GM12878 (cell line): ENCODE measurements around the gene MZB1. TPM values are rescaled to one million over a fixed set of nuclear protein-coding genes. Genes with fewer than 3 reads are reported as not detected.
A peak's percentile ranks its signal among the peaks of the same experiment; 100 is the strongest.

Experiments used
- ATAC-seq: fragments of 200-7000 bp; cut with Tn5 transposase; 3 replicates; pipeline ENCODE4 v1.9.1; 2020; ENCODE audit warnings: mild to moderate bottlenecking, moderate library complexity
- BruUV-seq: library from RNA; stranded (reverse); fragments of 400-500 nt; replicated peaks from 2 replicates; lab custom pipeline; 2021; lab: Mats Ljungman, UMichigan
- CTCF ChIA-PET: fragments of 300-600 bp; sonication (Branson Sonifier 250); formaldehyde crosslinking; extraction: SDS; loops from one replicate; lab custom pipeline; 2021; ENCODE audit warnings: inconsistent platforms; lab: Yijun Ruan, JAX
- POLR2A ChIA-PET: fragments of 350-600 bp; formaldehyde crosslinking; extraction: SDS; loops from one replicate; lab custom pipeline; 2021; ENCODE audit warnings: inconsistent platforms; lab: Charles Lee
- RAD21 ChIA-PET: fragments of 300-600 bp; sonication (Branson Sonifier 250); formaldehyde crosslinking; loops from one replicate; lab custom pipeline; 2023; ENCODE audit warnings: antibody characterized with exemption; ENCODE audit not compliant: unreplicated experiment; lab: Charles Lee
- SMC1A ChIA-PET: fragments of 300-600 bp; sonication (Branson Sonifier 250); formaldehyde crosslinking; loops from one replicate; lab custom pipeline; 2023; ENCODE audit not compliant: unreplicated experiment, uncharacterized antibody; lab: Charles Lee
- DNase-seq: peaks from one replicate; pipeline ENCODE4 v3.0.0-alpha.2; 2011; ENCODE audit warnings: low read depth, low spot score
- FAIRE-seq: peaks from 3 replicates; lab custom pipeline; 2011; peaks lifted over from hg19 to GRCh38; lab: Jason Lieb, UNC
- H2AFZ ChIP-seq: 2 replicates; pipeline ENCODE4 v1.6.0; 2011; ENCODE audit warnings: low read depth, low read length, control low read depth; ENCODE audit not compliant: control insufficient read depth
- H3K27ac ChIP-seq: 2 replicates; pipeline ENCODE4 v1.5.1; 2011; ENCODE audit warnings: control low read depth; ENCODE audit not compliant: control insufficient read depth, insufficient read depth
- H3K27me3 ChIP-seq, 2 experiments: replicated peaks in 1 of 2; 2 replicates each; pipeline versions ENCODE4 v1.6.0 to v1.6.1; 2011; ENCODE audit warnings: low read length in 1 of 2; ENCODE audit not compliant: control insufficient read depth in 2 of 2, insufficient read depth in 2 of 2
- H3K36me3 ChIP-seq, 2 experiments: 2 replicates each; pipeline ENCODE4 v1.5.1; 2011; ENCODE audit warnings: low read length in 1 of 2; ENCODE audit not compliant: control insufficient read depth in 2 of 2, insufficient read depth in 2 of 2
- H3K4me1 ChIP-seq: 2 replicates; pipeline ENCODE4 v1.6.1; 2011; ENCODE audit warnings: mild to moderate bottlenecking, low read length, moderate library complexity, mixed read lengths; ENCODE audit not compliant: control insufficient read depth, insufficient read depth
- H3K4me2 ChIP-seq: 2 replicates; pipeline ENCODE4 v1.6.0; 2011; ENCODE audit warnings: control low read depth; ENCODE audit not compliant: control insufficient read depth, insufficient read depth
- H3K4me3 ChIP-seq: fragments of 200-600 bp; sonication (generic); 2 replicates; pipeline ENCODE4 v1.5.1; 2016
- H3K79me2 ChIP-seq: 2 replicates; pipeline ENCODE4 v1.6.0; 2011; ENCODE audit warnings: low read length; ENCODE audit not compliant: control insufficient read depth, insufficient read depth
- H3K9ac ChIP-seq: 2 replicates; pipeline ENCODE4 v1.8.0; 2011; ENCODE audit warnings: low read length, control low read depth, mixed read lengths; ENCODE audit not compliant: control insufficient read depth, insufficient read depth
- H3K9me3 ChIP-seq: replicated peaks from 3 replicates; pipeline ENCODE4 v1.5.1; 2011; ENCODE audit warnings: mild to moderate bottlenecking, low read length; ENCODE audit not compliant: control insufficient read depth, insufficient read depth
- H4K20me1 ChIP-seq: 2 replicates; pipeline ENCODE4 v1.6.0; 2011; ENCODE audit not compliant: control insufficient read depth, insufficient read depth
- BRCA1 ChIP-seq: IDR thresholded peaks from 2 replicates; pipeline ENCODE4 v1.6.1; 2011; ENCODE audit warnings: low read depth, low read length, improper control_type of control experiment
- CBFB ChIP-seq: IDR thresholded peaks from 2 replicates; pipeline ENCODE4 v1.6.1; 2016; ENCODE audit warnings: antibody characterized with exemption, low read depth
- FOS ChIP-seq: IDR thresholded peaks from 3 replicates; pipeline ENCODE4 v1.6.1; 2011; ENCODE audit warnings: borderline replicate concordance; ENCODE audit not compliant: insufficient read length; ENCODE audit errors: extremely low read depth
- KDM1A ChIP-seq: fragments of 200-600 bp; sonication (generic); IDR thresholded peaks from 2 replicates; pipeline ENCODE4 v1.6.1; 2016; ENCODE audit warnings: borderline replicate concordance
- LARP7 ChIP-seq: fragments of 450-650 bp; IDR thresholded peaks from 2 replicates; pipeline ENCODE4 v1.6.1; 2017; ENCODE audit warnings: mild to moderate bottlenecking
- MYC ChIP-seq: IDR thresholded peaks from 2 replicates; pipeline ENCODE4 v1.6.1; 2011; ENCODE audit warnings: mild to moderate bottlenecking, low read length, moderate library complexity, inconsistent platforms; ENCODE audit not compliant: insufficient read depth, insufficient replicate concordance, insufficient read length, severe bottlenecking
- NFYB ChIP-seq: IDR thresholded peaks from 2 replicates; pipeline ENCODE4 v1.6.1; 2011; ENCODE audit warnings: low read depth, mild to moderate bottlenecking, low read length, improper control_type of control experiment, moderate library complexity; ENCODE audit not compliant: insufficient read depth
- RAD51 ChIP-seq: fragments of 450-650 bp; IDR thresholded peaks from 2 replicates; pipeline ENCODE4 v1.6.1; 2016; ENCODE audit warnings: moderate library complexity, mild to moderate bottlenecking, inconsistent platforms
- SMARCA5 ChIP-seq: fragments of 450-650 bp; IDR thresholded peaks from 2 replicates; pipeline ENCODE4 v1.6.1; 2017; ENCODE audit warnings: mild to moderate bottlenecking
- SREBF1 ChIP-seq: IDR thresholded peaks from 2 replicates; pipeline ENCODE4 v1.6.1; 2012; ENCODE audit warnings: mild to moderate bottlenecking, low read length
- STAT1 ChIP-seq: fragments of 450-650 bp; conservative IDR thresholded peaks from 2 replicates; pipeline ENCODE4 v1.6.1; 2014; ENCODE audit warnings: antibody characterized with exemption, mild to moderate bottlenecking
- SUPT20H ChIP-seq: IDR thresholded peaks from 2 replicates; pipeline ENCODE4 v1.6.1; 2011; ENCODE audit warnings: low read depth, mild to moderate bottlenecking, low read length, moderate library complexity, borderline replicate concordance; ENCODE audit not compliant: control insufficient read depth
- SUZ12 ChIP-seq: fragments of 200-600 bp; sonication (generic); IDR thresholded peaks from one replicate; pipeline ENCODE4 v1.6.1; 2018; ENCODE audit warnings: antibody characterized with exemption, mild to moderate bottlenecking; ENCODE audit not compliant: unreplicated experiment
- TCF7 ChIP-seq: IDR thresholded peaks from 2 replicates; pipeline ENCODE4 v1.6.1; 2014; ENCODE audit warnings: antibody characterized with exemption, borderline replicate concordance
- WGBS: methylation state at CpG from one replicate; pipeline ENCODE4 v1.1.6; 2016; ENCODE audit warnings: low lambda C conversion rate; ENCODE audit not compliant: insufficient replicate concordance, insufficient coverage; ENCODE audit errors: missing lambda C conversion rate; 5-methylcytosine and 5-hydroxymethylcytosine counted together
- in situ Hi-C: fragments of 300-500 bp; cut with MboI; formaldehyde crosslinking; loops from 9 replicates; pipeline ENCODE4 v1.14.3; 2018; ENCODE audit warnings: mixed read lengths
- intact Hi-C: fragments of 100-400 bp; cut with micrococcal nuclease; formaldehyde crosslinking; loops from one replicate; pipeline ENCODE4 v1.14.2; 2022; ENCODE audit not compliant: unreplicated experiment
- polyA plus RNA-seq, 11 experiments: library from polyadenylated mRNA; depleted of rRNA in 4 of 11; unstranded in 6 of 11; stranded (reverse) in 5 of 11; fragments of >200 nt; fragmentation: Nextera tagmentation in 4 of 11; fragmentation: Illumina TruSeq in 1 of 11; extraction: Ambion mirVana in 4 of 11; extraction: Trizol in 1 of 11; gene quantifications; 1 replicate in 1 of 11; 2 replicates in 10 of 11; pipeline versions ENCODE4 v1.2.1 to v1.2.3, GENCODE V29; 2011 to 2016; ENCODE audit warnings: inconsistent platforms in 2 of 11, missing spikeins in 2 of 11, low read depth in 1 of 11
- total RNA-seq, 4 experiments: library from RNA; depleted of rRNA in 3 of 4; stranded (reverse); fragments of >200 nt in 3 of 4; fragmentation: Illumina TruSeq in 1 of 4; extraction: Trizol in 1 of 4; gene quantifications; 2 replicates each; pipeline versions ENCODE4 v1.2.1 to v1.2.3, GENCODE V29; 2013 to 2021
- TF ChIP-seq, protein P1 (sequence below): fragments of 450-650 bp; IDR thresholded peaks from 2 replicates; pipeline ENCODE4 v1.6.1; 2014; ENCODE audit warnings: mild to moderate bottlenecking
- TF ChIP-seq, protein P2 (sequence below): fragments of 450-650 bp; formaldehyde crosslinking; IDR thresholded peaks from 2 replicates; pipeline ENCODE4 v1.4.0; 2022; ENCODE audit warnings: mild to moderate bottlenecking, moderate library complexity
- TF ChIP-seq, protein P3 (sequence below): IDR thresholded peaks from 2 replicates; pipeline ENCODE4 v1.6.1; 2011; ENCODE audit warnings: low read depth, mild to moderate bottlenecking, low read length, moderate library complexity, borderline replicate concordance; ENCODE audit errors: extremely low read depth
- TF ChIP-seq, protein P4 (sequence below): fragments of 450-650 bp; IDR thresholded peaks from 2 replicates; pipeline ENCODE4 v1.6.1; 2017; ENCODE audit warnings: mild to moderate bottlenecking

The MZB1 gene
- total and polyA plus RNA-seq, 10 of the 15 experiments (the other 5 are each of a cell fraction or from before 2014, with no cell fraction given): 19.3 to 406 (median 188) TPM

DNA sequence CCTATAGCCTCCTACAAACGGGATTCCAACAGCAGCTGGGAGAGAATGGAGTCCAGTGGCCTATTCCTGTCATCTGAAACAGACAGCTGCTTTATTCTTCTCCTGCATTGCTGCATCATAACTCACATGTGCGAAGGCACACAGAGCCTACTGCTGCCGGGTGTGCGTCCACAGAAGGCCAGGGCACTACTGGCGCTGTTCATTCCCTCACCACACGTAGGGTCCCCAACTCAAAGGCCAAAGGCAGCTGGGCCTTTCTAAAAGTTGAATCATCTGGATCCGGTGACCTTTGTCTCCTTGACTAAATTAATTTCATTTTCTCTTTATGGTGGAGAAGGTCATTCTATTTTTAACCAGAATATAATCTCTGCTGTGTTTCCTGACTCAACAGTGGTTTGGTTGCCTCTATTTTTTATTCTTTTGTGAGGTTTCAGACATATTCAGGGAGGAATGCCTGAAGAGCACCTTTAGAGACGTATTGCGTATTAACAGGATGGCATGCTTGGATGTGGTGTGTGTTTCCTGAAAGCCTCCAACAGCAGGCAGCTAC, 24.9 kb upstream of the MZB1 start:
- H2AFZ ChIP-seq: no peak overlapping the region
- WGBS: 96% methylated on average over 9 of the region's 9 CpGs
- BruUV-seq: no TSS peak
- no peak overlapping the region for H3K9ac ChIP-seq
- ChIA-PET CTCF (interaction anchor here (0.9 to 3.8 kb wide), 7 partner anchors 8 to 161 kb away, joined by 3 to 24 read pairs (median 5); partner anchors contain the start of genes DNAJC18 and SPATA24), POLR2A (interaction anchor here (0.6 to 3.4 kb wide), 9 partner anchors 7 to 141 kb away, joined by 3 to 14 read pairs (median 3); partner anchors contain the start of gene DNAJC18), SMC1A (interaction anchor here (0.8 to 3.2 kb wide), 11 partner anchors 8 to 163 kb away, joined by 3 to 19 read pairs (median 5); partner anchors contain the start of genes DNAJC18 and SPATA24), RAD21 (interaction anchor here (0.5 to 3.6 kb wide), 7 partner anchors 11 to 1106 kb away, joined by 3 to 19 read pairs (median 4); partner anchors contain the start of genes DNAJC18 and SPATA24)
- H3K4me1 ChIP-seq: peaks cover 21% of the 10 kb centered on the region
- H3K79me2 ChIP-seq: no peaks in the 10 kb centered on the region
- H3K4me2 ChIP-seq: 0 out of 2 replicates have a peak overlapping the region, but pooled peaks have one; percentile 46
- no peak for TF ChIP-seq CBFB
- TF ChIP-seq MYC: no peak
- no peak for TF ChIP-seq LARP7
- no peak for TF ChIP-seq FOS
- TF ChIP-seq SMARCA5: no peak
- TF ChIP-seq, protein P1, sequence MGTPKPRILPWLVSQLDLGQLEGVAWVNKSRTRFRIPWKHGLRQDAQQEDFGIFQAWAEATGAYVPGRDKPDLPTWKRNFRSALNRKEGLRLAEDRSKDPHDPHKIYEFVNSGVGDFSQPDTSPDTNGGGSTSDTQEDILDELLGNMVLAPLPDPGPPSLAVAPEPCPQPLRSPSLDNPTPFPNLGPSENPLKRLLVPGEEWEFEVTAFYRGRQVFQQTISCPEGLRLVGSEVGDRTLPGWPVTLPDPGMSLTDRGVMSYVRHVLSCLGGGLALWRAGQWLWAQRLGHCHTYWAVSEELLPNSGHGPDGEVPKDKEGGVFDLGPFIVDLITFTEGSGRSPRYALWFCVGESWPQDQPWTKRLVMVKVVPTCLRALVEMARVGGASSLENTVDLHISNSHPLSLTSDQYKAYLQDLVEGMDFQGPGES: no peak
- no peak for TF ChIP-seq KDM1A
- TF ChIP-seq STAT1: no peak
- TF ChIP-seq TCF7: no peak
- TF ChIP-seq, protein P2, sequence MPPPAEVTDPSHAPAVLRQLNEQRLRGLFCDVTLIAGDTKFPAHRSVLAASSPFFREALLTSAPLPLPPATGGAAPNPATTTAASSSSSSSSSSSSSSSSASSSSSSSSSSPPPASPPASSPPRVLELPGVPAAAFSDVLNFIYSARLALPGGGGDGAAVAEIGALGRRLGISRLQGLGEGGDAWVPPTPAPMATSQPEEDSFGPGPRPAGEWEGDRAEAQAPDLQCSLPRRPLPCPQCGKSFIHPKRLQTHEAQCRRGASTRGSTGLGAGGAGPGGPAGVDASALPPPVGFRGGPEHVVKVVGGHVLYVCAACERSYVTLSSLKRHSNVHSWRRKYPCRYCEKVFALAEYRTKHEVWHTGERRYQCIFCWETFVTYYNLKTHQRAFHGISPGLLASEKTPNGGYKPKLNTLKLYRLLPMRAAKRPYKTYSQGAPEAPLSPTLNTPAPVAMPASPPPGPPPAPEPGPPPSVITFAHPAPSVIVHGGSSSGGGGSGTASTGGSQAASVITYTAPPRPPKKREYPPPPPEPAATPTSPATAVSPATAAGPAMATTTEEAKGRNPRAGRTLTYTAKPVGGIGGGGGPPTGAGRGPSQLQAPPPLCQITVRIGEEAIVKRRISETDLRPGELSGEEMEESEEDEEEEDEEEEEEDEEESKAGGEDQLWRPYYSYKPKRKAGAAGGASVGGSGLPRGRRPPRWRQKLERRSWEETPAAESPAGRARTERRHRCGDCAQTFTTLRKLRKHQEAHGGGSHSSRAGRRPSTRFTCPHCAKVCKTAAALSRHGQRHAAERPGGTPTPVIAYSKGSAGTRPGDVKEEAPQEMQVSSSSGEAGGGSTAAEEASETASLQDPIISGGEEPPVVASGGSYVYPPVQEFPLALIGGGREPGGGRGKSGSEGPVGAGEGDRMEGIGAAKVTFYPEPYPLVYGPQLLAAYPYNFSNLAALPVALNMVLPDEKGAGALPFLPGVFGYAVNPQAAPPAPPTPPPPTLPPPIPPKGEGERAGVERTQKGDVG: no peak
- no peak for TF ChIP-seq SUPT20H
- no peak for TF ChIP-seq RAD51
- no peak for TF ChIP-seq SUZ12
- no peak for TF ChIP-seq SREBF1
- TF ChIP-seq BRCA1: no peak
- TF ChIP-seq, protein P3, sequence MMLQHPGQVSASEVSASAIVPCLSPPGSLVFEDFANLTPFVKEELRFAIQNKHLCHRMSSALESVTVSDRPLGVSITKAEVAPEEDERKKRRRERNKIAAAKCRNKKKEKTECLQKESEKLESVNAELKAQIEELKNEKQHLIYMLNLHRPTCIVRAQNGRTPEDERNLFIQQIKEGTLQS: no peak
- no peak for TF ChIP-seq NFYB
- TF ChIP-seq, protein P4, sequence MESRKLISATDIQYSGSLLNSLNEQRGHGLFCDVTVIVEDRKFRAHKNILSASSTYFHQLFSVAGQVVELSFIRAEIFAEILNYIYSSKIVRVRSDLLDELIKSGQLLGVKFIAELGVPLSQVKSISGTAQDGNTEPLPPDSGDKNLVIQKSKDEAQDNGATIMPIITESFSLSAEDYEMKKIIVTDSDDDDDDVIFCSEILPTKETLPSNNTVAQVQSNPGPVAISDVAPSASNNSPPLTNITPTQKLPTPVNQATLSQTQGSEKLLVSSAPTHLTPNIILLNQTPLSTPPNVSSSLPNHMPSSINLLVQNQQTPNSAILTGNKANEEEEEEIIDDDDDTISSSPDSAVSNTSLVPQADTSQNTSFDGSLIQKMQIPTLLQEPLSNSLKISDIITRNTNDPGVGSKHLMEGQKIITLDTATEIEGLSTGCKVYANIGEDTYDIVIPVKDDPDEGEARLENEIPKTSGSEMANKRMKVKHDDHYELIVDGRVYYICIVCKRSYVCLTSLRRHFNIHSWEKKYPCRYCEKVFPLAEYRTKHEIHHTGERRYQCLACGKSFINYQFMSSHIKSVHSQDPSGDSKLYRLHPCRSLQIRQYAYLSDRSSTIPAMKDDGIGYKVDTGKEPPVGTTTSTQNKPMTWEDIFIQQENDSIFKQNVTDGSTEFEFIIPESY: no peak
- FAIRE-seq (no peak), ATAC-seq (peak; percentile 32; the same call in 2 of the 3 replicates), DNase-seq (no peak)
- no peaks in the 10 kb centered on the region for H4K20me1 ChIP-seq
- no peaks in the 10 kb centered on the region for H3K27me3 ChIP-seq
- in situ Hi-C loops (no loop called here), intact Hi-C loops (no loop called here)
- H3K9me3 ChIP-seq: no peaks in the 10 kb centered on the region
- peak overlapping the region; percentile 51 for H3K27ac ChIP-seq
- H3K36me3 ChIP-seq: no peaks in the 10 kb centered on the region; a peak in 1 of 4 replicates
- no peak overlapping the region for H3K4me3 ChIP-seq
